ENCODE measurements around the gene RPS6KA2. TPM values are rescaled to one million over a fixed set of nuclear protein-coding genes. Genes with fewer than 3 reads are reported as not detected.

Gene RPS6KA2
- total RNA-seq = 50.2 TPM
- long read RNA-seq, full-length matches to known transcripts = 74 of 199 reads
- long read RNA-seq, partial matches to known transcripts = 31 of 199 reads
- long read RNA-seq, other reads (novel, unspliced or antisense) = 94 of 199 reads

GRCh38 chr6:166627033-166627874 is at the start of gene RPS6KA2:
RPS6KA2 (minus strand) TSS chr6:166627251; CDS start chr6:166627019, 232 bp downstream.
- DNase-seq (peak; percentile 100), ATAC-seq (ENCODE audit: poor library complexity) (peak; percentile 95)
- intact Hi-C loops (cut with DNase I) = no loop called here

- no peak for DNase-seq
- ATAC-seq (ENCODE audit: poor library complexity) = peak; percentile 65
- intact Hi-C loops (cut with DNase I) = no loop called here
Observed at GRCh38 chr6:166676270-166676860, 49.3 kb upstream of the RPS6KA2 start.

GRCh38 chr6:166675736-166676135 is 48.7 kb upstream of the RPS6KA2 start:
- ATAC-seq (ENCODE audit: poor library complexity) (no peak), DNase-seq (no peak)
- intact Hi-C loops (cut with DNase I) = no loop called here

DNA sequence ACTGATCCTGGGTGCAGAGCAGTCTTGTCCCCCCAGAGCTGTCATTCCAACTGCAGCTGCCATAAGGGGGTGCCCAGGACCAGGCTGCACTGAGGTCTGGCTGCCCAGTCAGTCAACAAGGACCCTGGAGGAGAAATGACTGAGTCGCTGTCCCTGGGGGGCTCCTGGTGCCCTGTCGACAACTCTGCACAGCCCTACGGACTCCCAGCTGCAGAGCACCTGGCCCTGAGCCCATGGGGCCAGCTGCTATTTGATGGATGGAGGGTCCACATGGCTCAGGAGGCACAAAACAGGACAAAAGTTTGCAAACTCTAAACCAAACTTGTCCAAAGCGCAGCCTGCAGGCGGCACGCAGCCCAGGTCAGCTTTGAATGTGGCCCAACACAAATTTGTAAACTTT is 46.3 kb upstream of the RPS6KA2 start:
- no peak for DNase-seq
- intact Hi-C loops (cut with DNase I) = no loop called here
- ATAC-seq (ENCODE audit: poor library complexity) = no peak

- ATAC-seq (ENCODE audit: poor library complexity) = no peak
- intact Hi-C loops (cut with DNase I) = no loop called here
- no peak for DNase-seq
Observed at GRCh38 chr6:166672624-166673206, 45.7 kb upstream of the RPS6KA2 start.

- no peak for ATAC-seq (ENCODE audit: poor library complexity)
- intact Hi-C loops (cut with DNase I) = no loop called here
- DNase-seq = no peak
Observed at GRCh38 chr6:166672146-166672545, 45.1 kb upstream of the RPS6KA2 start.

DNA sequence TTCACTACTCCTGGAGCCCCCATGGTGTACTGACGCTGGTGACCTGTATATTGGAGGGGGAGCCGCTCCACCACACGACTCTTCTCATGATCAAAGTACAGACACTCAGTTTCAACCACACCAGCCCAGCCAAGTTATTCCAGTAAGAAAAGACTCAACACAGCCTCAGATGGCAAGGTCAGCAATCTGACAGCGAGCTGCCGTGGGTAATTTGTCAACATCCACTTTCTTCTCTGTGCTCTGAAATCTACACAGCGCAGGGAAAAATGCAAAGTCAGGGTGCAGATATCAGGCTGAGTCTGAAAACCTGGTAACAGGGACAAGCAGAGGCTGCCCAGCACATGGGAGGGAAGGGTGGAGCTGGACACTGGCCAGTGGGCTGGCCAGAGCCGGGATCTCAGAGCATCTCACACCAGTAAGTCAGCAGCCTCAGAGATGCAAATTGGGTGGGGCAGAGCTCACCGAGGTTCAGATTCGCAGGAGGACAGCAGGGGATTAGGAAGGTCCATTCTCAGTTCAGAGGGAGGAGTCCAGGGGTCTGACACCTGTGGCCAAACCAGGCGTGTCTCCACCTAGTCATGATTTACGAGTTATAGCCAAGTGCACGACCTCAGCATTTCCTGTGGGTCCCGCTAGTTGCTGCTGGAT is 44.5 kb upstream of the RPS6KA2 start:
- intact Hi-C loops (cut with DNase I) = no loop called here
- DNase-seq (no peak), ATAC-seq (ENCODE audit: poor library complexity) (peak; percentile 18)

DNA sequence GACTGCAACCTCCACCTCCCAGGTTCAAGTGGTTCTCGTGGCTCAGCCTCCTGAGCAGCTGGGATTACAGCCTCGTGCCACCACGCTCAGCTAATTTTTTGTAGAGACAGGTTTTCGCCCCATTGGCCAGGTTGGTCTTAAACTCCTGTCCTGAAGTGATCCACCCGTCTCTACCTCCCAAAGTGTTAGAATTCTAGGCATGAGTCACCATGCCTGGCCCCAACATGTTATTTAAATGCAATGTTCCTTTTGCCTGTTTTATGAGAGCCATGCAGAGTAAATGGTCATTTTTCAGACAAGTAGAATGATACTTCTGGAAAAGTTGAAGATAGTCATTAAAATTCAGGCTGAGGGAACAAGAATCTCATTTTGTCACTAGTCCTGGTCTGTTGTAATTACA is 43.8 kb upstream of the RPS6KA2 start:
- no peak for ATAC-seq (ENCODE audit: poor library complexity)
- intact Hi-C loops (cut with DNase I) = no loop called here
- DNase-seq = no peak

- intact Hi-C loops (cut with DNase I) = no loop called here
- no peak for ATAC-seq (ENCODE audit: poor library complexity)
- no peak for DNase-seq
Observed at GRCh38 chr6:166670013-166670412, 43.0 kb upstream of the RPS6KA2 start.

DNA sequence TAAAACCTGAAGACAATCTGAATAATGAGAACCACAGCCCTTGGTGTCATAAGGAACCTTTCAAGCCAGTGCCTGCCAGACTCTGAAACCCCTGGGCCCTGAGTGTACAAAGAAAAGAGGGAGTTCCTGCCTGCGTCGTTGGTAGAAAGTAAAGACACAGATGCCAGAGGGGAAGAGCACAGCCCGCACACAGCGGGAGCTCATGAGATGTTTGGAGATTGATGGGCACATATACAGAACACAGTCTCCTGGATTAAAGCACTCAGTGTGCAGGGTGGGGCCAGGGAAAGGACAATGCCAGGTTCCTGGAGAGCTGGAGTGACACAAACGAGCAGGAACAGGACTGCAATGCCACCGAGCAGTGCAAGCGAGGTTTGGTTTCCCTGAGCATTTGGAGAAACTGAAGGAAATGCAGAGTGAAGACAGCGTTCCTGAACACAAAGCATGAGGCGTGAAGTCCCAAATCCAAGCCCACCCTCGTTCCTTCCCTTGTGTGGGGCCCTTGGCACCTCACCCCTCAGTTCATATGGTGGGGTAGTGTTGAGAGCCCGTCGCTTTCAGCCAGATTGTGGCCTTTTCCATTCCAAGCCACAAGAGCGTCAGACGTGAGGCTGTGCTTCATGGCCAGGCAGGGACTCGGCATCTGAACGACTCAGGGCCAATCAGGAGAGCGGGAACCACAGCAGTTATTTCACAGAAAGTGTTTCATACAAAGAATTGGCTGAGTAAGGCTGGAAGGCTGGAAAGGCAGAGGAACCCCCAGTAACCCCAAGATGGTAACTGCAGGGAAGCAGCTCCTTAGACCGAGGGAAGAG is 41.0 kb upstream of the RPS6KA2 start:
- intact Hi-C loops (cut with DNase I) = no loop called here
- no peak for ATAC-seq (ENCODE audit: poor library complexity)

GRCh38 chr6:166664135-166664534 is 37.1 kb upstream of the RPS6KA2 start:
- DNase-seq (no peak), ATAC-seq (ENCODE audit: poor library complexity) (no peak)
- intact Hi-C loops (cut with DNase I) = no loop called here

More for the DNA sequence above, 41.0 kb upstream of the RPS6KA2 start:
- DNase-seq = no peak

DNA sequence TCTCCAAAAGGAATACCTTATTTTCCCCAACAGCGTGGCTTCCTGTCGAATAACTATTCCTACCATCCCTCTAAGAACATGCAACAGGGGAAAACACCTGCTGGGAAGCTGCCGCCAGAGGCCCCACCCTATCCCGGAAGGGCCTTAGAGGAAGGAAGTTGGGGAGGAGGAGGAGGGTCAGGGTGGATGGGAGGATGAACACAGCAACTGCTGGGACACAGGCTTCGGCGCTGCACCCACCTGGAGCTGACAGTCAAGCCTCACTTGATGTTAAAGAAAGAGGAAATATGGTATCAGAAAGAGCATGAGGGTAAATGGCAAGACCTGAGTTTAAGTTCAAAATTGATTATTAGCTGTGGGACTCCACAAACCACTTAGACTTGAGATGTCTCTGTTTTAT is 36.5 kb upstream of the RPS6KA2 start:
- DNase-seq = no peak
- no peak for ATAC-seq (ENCODE audit: poor library complexity)
- intact Hi-C loops (cut with DNase I) = no loop called here

DNA sequence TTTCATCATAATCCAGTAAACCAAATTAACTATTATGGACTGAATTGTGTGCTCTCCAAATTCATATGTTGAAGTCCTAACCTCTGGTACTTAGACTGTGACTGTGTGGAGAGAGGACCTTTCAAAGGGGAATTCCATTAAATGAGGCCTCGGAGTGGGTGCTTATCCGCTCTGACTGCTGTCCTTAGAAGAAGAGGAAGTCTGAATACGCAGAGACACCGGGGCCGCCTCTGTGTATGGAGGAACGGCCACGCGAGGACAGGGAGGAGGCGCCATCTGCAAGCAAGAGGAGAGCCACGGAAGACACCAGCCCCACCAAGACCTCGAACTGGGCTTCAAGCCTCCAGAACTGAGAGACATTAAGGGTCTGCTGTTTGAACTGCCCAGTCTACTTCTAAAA is 35.6 kb upstream of the RPS6KA2 start:
- intact Hi-C loops (cut with DNase I) = no loop called here
- ATAC-seq (ENCODE audit: poor library complexity) (no peak), DNase-seq (no peak)

GRCh38 chr6:166661327-166662085 is 34.5 kb upstream of the RPS6KA2 start:
- intact Hi-C loops (cut with DNase I) = no loop called here
- ATAC-seq (ENCODE audit: poor library complexity) (no peak), DNase-seq (no peak)

DNA sequence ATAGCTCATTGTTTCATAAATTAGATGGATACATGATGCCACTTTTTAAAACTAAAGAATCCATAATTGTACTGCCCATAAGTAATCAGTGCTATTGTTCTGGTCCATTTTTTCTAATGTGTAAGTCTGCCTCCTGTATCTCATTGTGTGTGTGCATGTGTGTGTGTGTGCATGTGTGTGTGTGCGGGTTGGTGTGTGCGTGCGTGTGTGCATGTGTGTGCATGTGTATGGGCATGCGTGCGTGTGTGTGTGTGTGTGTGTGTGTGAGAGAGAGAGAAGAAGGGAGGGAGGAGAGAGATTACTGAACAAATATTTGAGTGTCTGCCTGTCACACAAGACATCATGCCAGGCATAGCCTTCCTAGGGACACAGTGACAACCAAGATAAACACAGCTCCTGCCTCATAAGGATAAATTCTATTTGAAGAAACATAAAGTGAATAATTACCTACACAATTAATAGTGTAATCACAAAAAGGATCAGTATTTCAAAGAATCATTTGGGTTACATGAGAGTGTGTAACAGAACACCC is 33.2 kb upstream of the RPS6KA2 start:
- DNase-seq = no peak
- ATAC-seq (ENCODE audit: poor library complexity) = no peak
- intact Hi-C loops (cut with DNase I) = no loop called here

DNA sequence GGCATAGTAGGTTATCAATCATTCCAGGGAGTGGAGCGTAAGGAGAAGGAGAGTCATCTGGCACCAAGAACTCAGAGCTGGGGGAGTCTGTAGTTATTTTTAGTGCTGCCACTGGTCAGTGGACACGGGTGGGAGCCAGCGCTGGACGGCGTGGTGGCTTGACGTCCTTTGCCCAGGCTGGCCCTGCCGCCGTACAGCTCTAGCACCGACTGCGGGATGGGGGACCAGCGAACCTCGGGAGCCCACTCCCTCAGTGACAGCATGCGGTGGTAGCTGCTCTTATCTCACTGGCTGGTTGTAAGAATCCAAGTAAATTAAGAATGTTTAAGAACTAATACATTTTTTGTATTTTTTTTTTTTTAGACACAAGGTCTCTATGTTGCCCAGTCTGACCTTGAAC is 32.5 kb upstream of the RPS6KA2 start:
- DNase-seq (no peak), ATAC-seq (ENCODE audit: poor library complexity) (no peak)
- intact Hi-C loops (cut with DNase I) = no loop called here

DNA sequence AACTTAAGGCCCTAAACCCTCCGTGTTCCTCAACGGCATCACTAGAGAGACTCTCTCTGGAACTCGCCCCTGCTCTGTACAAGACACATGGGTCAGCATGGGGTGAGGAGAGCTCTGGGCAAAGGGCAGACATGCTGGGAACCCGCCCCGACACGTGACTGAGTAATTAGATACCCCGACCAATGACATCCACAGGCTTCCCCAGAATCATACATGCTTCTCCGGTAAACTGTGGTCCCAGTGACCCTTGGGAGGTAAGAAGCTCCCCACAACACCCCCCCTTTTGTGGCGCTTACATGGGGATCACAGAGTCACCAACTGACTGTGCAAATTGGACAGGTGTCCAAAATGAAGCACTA is 31.7 kb upstream of the RPS6KA2 start:
- DNase-seq (no peak), ATAC-seq (ENCODE audit: poor library complexity) (no peak)
- intact Hi-C loops (cut with DNase I) = no loop called here

Data from Right ventricle myocardium superior (tissue), 1 donor.